GM13976 (cell line): ENCODE measurements around the gene HOXA11.
A peak's percentile ranks its signal among the peaks of the same experiment; 100 is the strongest.

Experiments used
- DNase-seq: peaks from one replicate; pipeline ENCODE4 v3.0.0; 2012; ENCODE audit warnings: low spot score
- CTCF ChIP-seq: IDR thresholded peaks from 2 replicates; pipeline ENCODE4 v1.5.1; 2012; ENCODE audit warnings: borderline replicate concordance, mild to moderate bottlenecking; ENCODE audit not compliant: insufficient read depth; ENCODE audit errors: extremely low read depth, missing control alignments, control extremely low read depth
- in situ Hi-C: fragments of 300-500 bp; cut with MboI; formaldehyde crosslinking; loops from one replicate; pipeline ENCODE4 v1.12.0; 2022; ENCODE audit warnings: low sequenced_read_pairs, mixed read lengths, inconsistent platforms; ENCODE audit not compliant: unreplicated experiment

Gene HOXA11

GRCh38 chr7:27161721-27162560 lies 23.1 kb downstream of the HOXA11 start:
- in situ Hi-C loops, result loop anchor here (10.0 to 25.0 kb wide), 2 partner anchors 650 to 1297 kb away; no protein-coding TSS in a partner anchor
- TF ChIP-seq CTCF, result no peak
- DNase-seq, result no peak

GRCh38 chr7:27161214-27161720 lies 23.8 kb downstream of the HOXA11 start:
- in situ Hi-C loops, result loop anchor here (10.0 to 25.0 kb wide), 2 partner anchors 649 to 1296 kb away; no protein-coding TSS in a partner anchor
- TF ChIP-seq CTCF, result peak; percentile 15
- no peak for DNase-seq

GRCh38 chr7:27160546-27161213 lies 24.4 kb downstream of the HOXA11 start:
- in situ Hi-C loops, result loop anchor here (10.0 to 25.0 kb wide), 2 partner anchors 648 to 1296 kb away; no protein-coding TSS in a partner anchor
- peak; percentile 90 for DNase-seq
- TF ChIP-seq CTCF, result peak; percentile 98

- no peak for DNase-seq
- TF ChIP-seq CTCF, result no peak
- in situ Hi-C loops, result loop anchor here (10.0 to 25.0 kb wide), 2 partner anchors 648 to 1295 kb away; no protein-coding TSS in a partner anchor
Measured at GRCh38 chr7:27160145-27160545, 24.9 kb downstream of the HOXA11 start.

- no peak for TF ChIP-seq CTCF
- no peak for DNase-seq
- in situ Hi-C loops, result loop anchor here (5.0 to 25.0 kb wide), 5 partner anchors 305 to 1295 kb away; no protein-coding TSS in a partner anchor
Measured at GRCh38 chr7:27159266-27160144, 25.5 kb downstream of the HOXA11 start.
